Measurements from ENCODE around the gene SLC38A3. TPM values are rescaled to one million over a fixed set of nuclear protein-coding genes. Genes with fewer than 3 reads are reported as not detected.

Gene SLC38A3
- total RNA-seq, 5 donors from 2014 or later (not counting 1 experiment from before 2014, with no cell fraction given), result 0.29 to 0.98 (median 0.44) TPM; not detected in 1

DNA sequence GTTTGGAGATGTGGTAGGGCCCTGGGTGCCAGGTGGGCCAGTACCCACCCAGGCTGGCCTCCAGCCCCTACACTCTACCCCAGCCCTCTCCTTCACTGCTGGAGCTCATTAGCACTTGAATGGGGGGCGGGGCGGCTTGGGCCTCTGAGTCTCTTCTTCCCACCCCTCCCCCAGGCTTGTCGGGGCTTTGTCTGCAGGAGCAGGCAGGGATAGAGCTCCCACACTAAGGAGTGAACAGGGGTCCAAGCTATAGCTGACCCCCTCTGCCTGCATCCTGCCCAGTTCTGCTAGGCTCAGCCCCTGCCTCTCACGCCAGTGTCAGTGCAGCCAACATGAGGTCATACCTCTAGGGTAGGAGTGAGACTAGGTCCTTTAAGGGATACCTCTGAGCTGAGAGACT is 36.1 kb downstream of the SLC38A3 start:
- POLR2A ChIA-PET, result interaction anchor here in 1 of 2 donors (0.6 to 1.2 kb wide), 2 partner anchors 13 to 17 kb away, joined by 3 to 10 read pairs; no protein-coding TSS in a partner anchor
- DNase-seq, result no peak
- H3K4me3 Mint-ChIP-seq, result peak overlapping the region in 2 of 3 donors; percentile 37 to 80

DNA sequence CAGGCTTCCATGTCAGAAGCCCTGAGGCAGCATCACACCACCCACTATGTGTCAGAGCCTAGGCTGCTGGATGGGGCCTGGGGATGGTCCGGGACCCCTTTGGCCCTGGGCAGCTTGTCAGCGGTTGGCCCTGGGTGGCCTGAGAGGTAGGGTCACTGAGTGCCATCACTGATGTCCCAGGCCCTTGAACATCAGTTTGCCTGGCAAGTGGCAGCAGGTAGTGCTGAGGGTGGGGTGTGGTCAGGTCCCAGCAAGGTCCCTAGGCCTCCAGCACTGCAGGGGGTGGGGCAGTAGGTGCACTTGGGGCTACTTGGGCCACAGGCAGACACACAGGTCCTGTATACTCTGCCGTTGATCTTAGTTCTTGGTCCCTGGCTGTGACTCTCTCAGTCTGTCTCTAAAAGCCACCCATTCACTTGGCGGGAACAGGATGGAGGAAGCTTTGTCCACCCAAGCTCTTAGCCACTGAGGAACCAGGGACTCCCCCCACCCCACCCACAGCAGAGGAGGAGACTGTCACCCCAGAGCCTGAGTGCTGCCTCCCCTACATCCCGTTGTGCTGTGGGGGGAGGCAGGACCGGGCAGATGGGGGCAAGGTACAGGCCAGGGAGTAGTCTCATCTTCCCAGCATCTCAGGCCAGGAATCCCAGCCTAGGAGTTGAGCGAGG is 36.8 kb downstream of the SLC38A3 start:
- Mint-ChIP-seq H3K27me3 (no peaks in the 10 kb centered on the region), H3K9me3 (no peaks in the 10 kb centered on the region), H3K36me3 (peaks cover 10% of the 10 kb centered on the region), H3K4me1 (peaks cover 83 to 96% (median 85%) of the 10 kb centered on the region in 3 donors), H3K4me3 (peak overlapping the region in 2 of 3 donors; percentile 37 to 80), H3K27ac (peak overlapping the region; percentile 95)
- ATAC-seq (replicated peaks in 1 of 4) (no peak), DNase-seq (peak in 1 of 35 experiments; percentile 31)
- Histone ChIP-seq H3K36me3 (ENCODE audit: control insufficient read depth in 2 of 2, extremely low read depth in 1 of 2, insufficient read depth in 1 of 2, low read length in 1 of 2) (peaks cover 9 to 40% of the 10 kb centered on the region in 2 donors), H3K9me3 (no peaks in the 10 kb centered on the region), H3K27me3 (replicated peaks in 1 of 2; ENCODE audit: control insufficient read depth in 2 of 2, extremely low read depth in 1 of 2, insufficient read depth in 2 of 2, low read length in 1 of 2) (no peaks in the 10 kb centered on the region), H3K4me3 (ENCODE audit: control insufficient read depth in 1 of 2, extremely low read depth in 1 of 2, low read length in 1 of 2) (peak overlapping the region; percentile 4 to 36), H3K27ac (ENCODE audit: low read length) (peak overlapping the region; percentile 79), H3K4me1 (ENCODE audit: control insufficient read depth in 1 of 2, extremely low read depth in 1 of 2, insufficient read depth in 2 of 2, low read length in 2 of 2) (peaks cover 59 to 92% of the 10 kb centered on the region in 2 experiments)
- POLR2A ChIA-PET, result interaction anchor here in 1 of 2 donors (0.6 kb wide), 1 partner anchor 23 kb away, joined by 5 read pairs; no protein-coding TSS in a partner anchor
- CTCF ChIA-PET, result interaction anchor here (0.6 to 0.9 kb wide), 2 partner anchors 47 to 242 kb away, joined by 3 to 6 read pairs; no protein-coding TSS in a partner anchor
- WGBS (ENCODE audit: insufficient coverage), result 57% methylated on average over 5 of the region's 7 CpGs

More for the DNA sequence above, 36.1 kb downstream of the SLC38A3 start:
- peak overlapping the region; percentile 79 for H3K27ac ChIP-seq (ENCODE audit: low read length)
- H3K4me3 ChIP-seq (ENCODE audit: control insufficient read depth in 1 of 2, extremely low read depth in 1 of 2, low read length in 1 of 2), result peak overlapping the region in 1 of 2 donors; percentile 10
- Mint-ChIP-seq H3K4me1 (peaks cover 76 to 92% (median 78%) of the 10 kb centered on the region in 3 donors), H3K27me3 (no peaks in the 10 kb centered on the region), H3K9me3 (no peaks in the 10 kb centered on the region), H3K27ac (peak overlapping the region; percentile 95), H3K36me3 (peaks cover 10% of the 10 kb centered on the region)
- H3K36me3 ChIP-seq (ENCODE audit: control insufficient read depth in 2 of 2, extremely low read depth in 1 of 2, insufficient read depth in 1 of 2, low read length in 1 of 2), result peaks cover 7 to 39% of the 10 kb centered on the region in 2 donors
- H3K27me3 ChIP-seq (replicated peaks in 1 of 2; ENCODE audit: control insufficient read depth in 2 of 2, extremely low read depth in 1 of 2, insufficient read depth in 2 of 2, low read length in 1 of 2), result no peaks in the 10 kb centered on the region
- CTCF ChIA-PET, result interaction anchor here in 1 of 2 donors (0.6 to 0.9 kb wide), 2 partner anchors 8 to 241 kb away, joined by 3 to 6 read pairs; no protein-coding TSS in a partner anchor
- no peaks in the 10 kb centered on the region for H3K9me3 ChIP-seq
- WGBS (ENCODE audit: insufficient coverage), result 44% methylated on average over 2 of the region's 4 CpGs
- H3K4me1 ChIP-seq (ENCODE audit: control insufficient read depth in 1 of 2, extremely low read depth in 1 of 2, insufficient read depth in 2 of 2, low read length in 2 of 2), result peaks cover 54 to 90% of the 10 kb centered on the region in 2 experiments
- ATAC-seq (replicated peaks in 1 of 4), result no peak

DNA sequence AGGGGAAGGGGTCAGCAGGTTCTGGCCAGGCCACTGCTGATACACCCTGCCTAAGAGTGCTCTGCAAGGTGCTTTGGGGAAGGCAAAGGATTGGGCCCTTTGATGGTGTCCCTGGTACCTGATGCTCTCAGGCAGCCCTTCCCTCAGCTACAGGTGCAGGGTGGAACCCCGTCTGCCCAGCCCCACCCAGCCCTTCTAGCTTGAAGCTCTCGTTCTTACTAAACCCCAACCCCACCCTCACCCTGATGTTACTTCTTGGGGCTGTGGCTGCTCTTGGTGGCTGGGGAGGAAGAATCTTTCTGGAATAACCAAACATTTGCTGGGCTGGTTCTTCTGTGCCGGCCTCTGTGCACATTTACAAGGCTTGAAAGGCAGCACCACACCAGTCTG is 37.3 kb downstream of the SLC38A3 start:
- 13% methylated on average over 1 of the region's 3 CpGs for WGBS (ENCODE audit: insufficient coverage)
- peaks cover 9 to 45% of the 10 kb centered on the region in 2 donors for H3K36me3 ChIP-seq (ENCODE audit: control insufficient read depth in 2 of 2, extremely low read depth in 1 of 2, insufficient read depth in 1 of 2, low read length in 1 of 2)

DNA sequence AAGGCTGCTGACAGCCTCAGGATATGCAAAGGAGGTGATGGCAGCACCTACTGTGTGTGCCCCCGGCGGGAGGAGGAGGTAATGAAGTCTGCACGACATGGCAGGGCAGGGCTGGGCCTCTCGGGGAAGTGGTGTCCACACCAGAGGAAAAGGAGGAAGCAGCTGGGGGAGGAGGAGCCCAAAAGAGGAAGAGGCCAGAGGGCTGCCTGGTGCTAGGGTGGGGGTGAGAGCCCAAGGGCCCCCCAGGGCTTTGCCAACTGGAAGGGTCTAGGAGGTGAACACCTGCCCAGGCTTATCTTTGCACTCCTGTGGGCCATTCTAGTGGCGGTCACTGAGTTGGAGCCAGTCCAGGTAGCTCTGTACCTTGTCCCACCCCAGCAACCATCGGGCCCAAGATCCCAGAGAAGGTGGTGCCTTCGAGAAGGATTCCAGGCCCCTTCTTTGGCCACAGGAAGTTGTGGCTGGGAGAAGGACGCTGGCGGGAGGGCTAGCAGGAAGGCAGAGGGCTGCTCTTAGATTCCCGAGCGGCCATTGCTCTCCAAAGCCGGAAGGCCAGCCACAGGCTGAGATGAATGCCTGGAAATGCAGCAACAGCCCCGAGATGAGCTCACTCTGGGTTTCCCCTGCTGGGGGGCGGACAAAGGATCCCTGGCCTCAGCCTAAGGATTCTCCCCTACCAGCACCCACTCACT is 37.9 kb downstream of the SLC38A3 start:
- CTCF ChIA-PET, result interaction anchor here in 1 of 2 donors (0.7 to 2.2 kb wide), 6 partner anchors 7 to 49 kb away, joined by 3 to 5 read pairs (median 4); partner anchors contain the start of gene GNAI2
- peak in 17 of 35 experiments; percentile 19 to 68 (median 33) for DNase-seq
- H3K27ac ChIP-seq (ENCODE audit: low read length), result peak overlapping the region; percentile 79
- H3K4me1 Mint-ChIP-seq, result peaks cover 89 to 93% (median 91%) of the 10 kb centered on the region in 3 donors
- POLR2A ChIA-PET, result no interaction called here
- H3K4me1 ChIP-seq (ENCODE audit: control insufficient read depth in 1 of 2, extremely low read depth in 1 of 2, insufficient read depth in 2 of 2, low read length in 2 of 2), result peaks cover 68 to 100% of the 10 kb centered on the region in 2 experiments
- H3K27me3 Mint-ChIP-seq, result no peaks in the 10 kb centered on the region
- H3K27me3 ChIP-seq (replicated peaks in 1 of 2; ENCODE audit: control insufficient read depth in 2 of 2, extremely low read depth in 1 of 2, insufficient read depth in 2 of 2, low read length in 1 of 2), result no peaks in the 10 kb centered on the region
- peak overlapping the region; percentile 4 to 10 for H3K4me3 ChIP-seq (ENCODE audit: control insufficient read depth in 1 of 2, extremely low read depth in 1 of 2, low read length in 1 of 2)
- peaks cover 10% of the 10 kb centered on the region for H3K36me3 Mint-ChIP-seq
- no peak for ATAC-seq (replicated peaks in 1 of 4)
- peaks cover 9 to 52% of the 10 kb centered on the region in 2 donors for H3K36me3 ChIP-seq (ENCODE audit: control insufficient read depth in 2 of 2, extremely low read depth in 1 of 2, insufficient read depth in 1 of 2, low read length in 1 of 2)
- no peaks in the 10 kb centered on the region for H3K9me3 ChIP-seq
- peak overlapping the region; percentile 95 for H3K27ac Mint-ChIP-seq
- 13% methylated on average over 10 of the region's 14 CpGs for WGBS (ENCODE audit: insufficient coverage)
- H3K4me3 Mint-ChIP-seq, result peak overlapping the region; percentile 63 to 80 (median 64)
- H3K9me3 Mint-ChIP-seq, result no peaks in the 10 kb centered on the region

More for the DNA sequence above, 37.3 kb downstream of the SLC38A3 start:
- Mint-ChIP-seq H3K4me3 (peak overlapping the region; percentile 63 to 80 (median 64)), H3K27ac (peak overlapping the region; percentile 95), H3K36me3 (peaks cover 10% of the 10 kb centered on the region), H3K27me3 (no peaks in the 10 kb centered on the region), H3K4me1 (peaks cover 88 to 96% (median 90%) of the 10 kb centered on the region in 3 donors), H3K9me3 (no peaks in the 10 kb centered on the region)
- no peaks in the 10 kb centered on the region for H3K27me3 ChIP-seq (replicated peaks in 1 of 2; ENCODE audit: control insufficient read depth in 2 of 2, extremely low read depth in 1 of 2, insufficient read depth in 2 of 2, low read length in 1 of 2)
- ATAC-seq (replicated peaks in 1 of 4), result no peak
- H3K4me3 ChIP-seq (ENCODE audit: control insufficient read depth in 1 of 2, extremely low read depth in 1 of 2, low read length in 1 of 2), result peak overlapping the region; percentile 4 to 36
- ChIA-PET POLR2A (interaction anchor here in 1 of 2 donors (0.6 kb wide), 1 partner anchor 22 kb away, joined by 5 read pairs; no protein-coding TSS in a partner anchor), CTCF (interaction anchor here in 1 of 2 donors (0.9 to 2.2 kb wide), 2 partner anchors 13 to 48 kb away, joined by 3 to 5 read pairs; no protein-coding TSS in a partner anchor)
- peak in 1 of 35 experiments; percentile 29 for DNase-seq
- no peaks in the 10 kb centered on the region for H3K9me3 ChIP-seq
- H3K27ac ChIP-seq (ENCODE audit: low read length), result peak overlapping the region; percentile 79
- peaks cover 64 to 95% of the 10 kb centered on the region in 2 experiments for H3K4me1 ChIP-seq (ENCODE audit: control insufficient read depth in 1 of 2, extremely low read depth in 1 of 2, insufficient read depth in 2 of 2, low read length in 2 of 2)

DNA sequence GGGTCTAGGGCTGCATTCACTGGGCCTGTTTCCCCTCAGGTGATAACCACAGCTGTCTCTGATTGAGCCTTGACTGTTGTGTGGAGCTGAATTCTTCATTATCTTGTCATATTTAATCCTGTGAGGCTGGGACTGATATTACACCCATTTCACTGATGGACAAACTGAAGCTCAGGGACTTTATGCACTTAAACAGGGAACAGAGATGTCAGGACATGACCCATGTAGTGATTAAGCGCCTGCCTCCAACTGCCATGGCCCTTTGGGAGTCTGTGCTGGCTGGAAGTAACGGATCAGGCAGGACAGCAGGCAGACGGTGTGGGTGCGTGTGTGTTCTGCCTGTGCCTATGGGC is 38.4 kb downstream of the SLC38A3 start:
- Mint-ChIP-seq H3K36me3 (peaks cover 12% of the 10 kb centered on the region), H3K4me3 (peak overlapping the region in 1 of 3 donors; percentile 80), H3K27ac (peak overlapping the region; percentile 95), H3K27me3 (no peaks in the 10 kb centered on the region), H3K4me1 (peaks cover 88 to 92% (median 91%) of the 10 kb centered on the region in 3 donors), H3K9me3 (no peaks in the 10 kb centered on the region)
- Histone ChIP-seq H3K27ac (ENCODE audit: low read length) (peak overlapping the region; percentile 79), H3K4me3 (ENCODE audit: control insufficient read depth in 1 of 2, extremely low read depth in 1 of 2, low read length in 1 of 2) (peak overlapping the region in 1 of 2 donors; percentile 6), H3K9me3 (no peaks in the 10 kb centered on the region), H3K36me3 (ENCODE audit: control insufficient read depth in 2 of 2, extremely low read depth in 1 of 2, insufficient read depth in 1 of 2, low read length in 1 of 2) (peaks cover 6 to 51% of the 10 kb centered on the region in 2 donors), H3K27me3 (replicated peaks in 1 of 2; ENCODE audit: control insufficient read depth in 2 of 2, extremely low read depth in 1 of 2, insufficient read depth in 2 of 2, low read length in 1 of 2) (no peaks in the 10 kb centered on the region), H3K4me1 (ENCODE audit: control insufficient read depth in 1 of 2, extremely low read depth in 1 of 2, insufficient read depth in 2 of 2, low read length in 2 of 2) (peaks cover 65 to 100% of the 10 kb centered on the region in 2 experiments)
- WGBS (ENCODE audit: insufficient coverage), result 80% methylated on average over 1 of the region's 4 CpGs
- CTCF ChIA-PET, result interaction anchor here in 1 of 2 donors (0.5 to 2.2 kb wide), 7 partner anchors 8 to 49 kb away, joined by 3 to 5 read pairs (median 5); partner anchors contain the start of gene GNAI2
- POLR2A ChIA-PET, result interaction anchor here in 1 of 2 donors (0.6 kb wide), 2 partner anchors 8 to 1998 kb away, joined by 3 read pairs; no protein-coding TSS in a partner anchor
- ATAC-seq (replicated peaks in 1 of 4), result no peak
- DNase-seq, result no peak
